ENCODE measurements around the gene KCNIP3.

- TF ChIP-seq CTCF (IDR thresholded peaks at IDR 0.05; ENCODE audit: insufficient read depth, low read depth, low read length) (no peak), EZH2 (IDR thresholded peaks at IDR 0.05; ENCODE audit: insufficient read depth, low read length) (no peak)
Measured at GRCh38 chr2:95319481-95320343, 22.6 kb downstream of the KCNIP3 start.

Data from astrocyte (in vitro differentiated cells and primary cell).